NCI-H1930 (cell line): Measurements from ENCODE around the gene ARL6IP4.
"Not testable (repeated sequence)": the region's sequence is repeated elsewhere in the genome, so short reads cannot be mapped to it uniquely, and the experiment has no call there.

Experiments
- DNase-seq, 2 experiments: peaks; one replicate each; lab custom pipeline; 2025; lab: John Stamatoyannopoulos, UW

ARL6IP4 gene

GRCh38 chr12:122980183-122981035 lies at the start of gene ARL6IP4:
Gene ARL6IP4, plus strand, starts transcription at chr12:122980681. Its CDS starts 459 bp downstream, at chr12:122981140.
- peak in 1 of 2 experiments; percentile 64 for DNase-seq

- no peak for DNase-seq
Measured at GRCh38 chr12:122932207-122932606, 48.3 kb upstream of the ARL6IP4 start.

- DNase-seq = no peak
Measured at GRCh38 chr12:122934722-122935121, 45.8 kb upstream of the ARL6IP4 start.

GRCh38 chr12:122935318-122935717 lies 45.2 kb upstream of the ARL6IP4 start:
- DNase-seq = no peak

- no peak for DNase-seq
Measured at GRCh38 chr12:122937622-122938091, 42.8 kb upstream of the ARL6IP4 start.

GRCh38 chr12:122939125-122939524 lies 41.4 kb upstream of the ARL6IP4 start:
- DNase-seq = no peak

- DNase-seq = not testable (repeated sequence)
Measured at GRCh38 chr12:122941351-122941750, 39.1 kb upstream of the ARL6IP4 start.

GRCh38 chr12:122942637-122943036 lies 37.8 kb upstream of the ARL6IP4 start:
- DNase-seq = no peak

- no peak for DNase-seq
Measured at GRCh38 chr12:122943196-122943595, 37.3 kb upstream of the ARL6IP4 start.

- no peak for DNase-seq
Measured at GRCh38 chr12:122944605-122945592, 35.6 kb upstream of the ARL6IP4 start.

- DNase-seq = peak in 1 of 2 experiments; percentile 4
Measured at GRCh38 chr12:122946690-122947341, 33.7 kb upstream of the ARL6IP4 start.

- DNase-seq = no peak
Measured at GRCh38 chr12:122947352-122947792, 33.1 kb upstream of the ARL6IP4 start.

- DNase-seq = no peak
Measured at GRCh38 chr12:122948605-122949004, 31.9 kb upstream of the ARL6IP4 start.

- DNase-seq = no peak
Measured at GRCh38 chr12:122949405-122949804, 31.1 kb upstream of the ARL6IP4 start.

- DNase-seq = no peak
Measured at GRCh38 chr12:122949816-122950675, 30.4 kb upstream of the ARL6IP4 start.

GRCh38 chr12:122951406-122951805 lies 29.1 kb upstream of the ARL6IP4 start:
- no peak for DNase-seq

- DNase-seq = peak; percentile 40
Measured at GRCh38 chr12:122951979-122952892, 28.2 kb upstream of the ARL6IP4 start.

GRCh38 chr12:122955156-122955555 lies 25.3 kb upstream of the ARL6IP4 start:
- DNase-seq = no peak

- DNase-seq = no peak
Measured at GRCh38 chr12:122956035-122956434, 24.4 kb upstream of the ARL6IP4 start.
